Neural progenitor cell (in vitro differentiated cells): ENCODE measurements around the gene TMEM273.

ENCODE experiments used
- CTCF ChIP-seq: fragments of 200-600 bp; sonication (generic); IDR thresholded peaks from 2 replicates; pipeline ENCODE4 v1.5.1; 2017; ENCODE audit warnings: antibody characterized with exemption, mild to moderate bottlenecking
- EZH2 ChIP-seq: fragments of 200-600 bp; sonication (generic); IDR thresholded peaks from 2 replicates; pipeline ENCODE4 v1.6.1; 2017; ENCODE audit warnings: antibody characterized with exemption, mild to moderate bottlenecking, moderate library complexity
- EZH2phosphoT487 ChIP-seq: fragments of 200-600 bp; sonication (generic); IDR thresholded peaks from 2 replicates; pipeline ENCODE4 v1.6.1; 2017; ENCODE audit warnings: antibody characterized with exemption

- no peak for TF ChIP-seq CTCF
- no peak for TF ChIP-seq EZH2
- no peak for TF ChIP-seq EZH2phosphoT487
Observed at GRCh38 chr10:49217645-49218044, 29.5 kb upstream of the TMEM273 start.
